HG02840 (cell line): ENCODE measurements around the gene SND1.
A peak's percentile ranks its signal among the peaks of the same experiment; 100 is the strongest.

ENCODE experiments used
- ATAC-seq: cut with Tn5 transposase; IDR thresholded peaks from one replicate; pipeline ENCODE4 v1.9.1; 2021; ENCODE audit warnings: mild to moderate bottlenecking, moderate library complexity, moderate number of reproducible peaks; ENCODE audit not compliant: unreplicated experiment, low FRiP score

SND1 gene

DNA sequence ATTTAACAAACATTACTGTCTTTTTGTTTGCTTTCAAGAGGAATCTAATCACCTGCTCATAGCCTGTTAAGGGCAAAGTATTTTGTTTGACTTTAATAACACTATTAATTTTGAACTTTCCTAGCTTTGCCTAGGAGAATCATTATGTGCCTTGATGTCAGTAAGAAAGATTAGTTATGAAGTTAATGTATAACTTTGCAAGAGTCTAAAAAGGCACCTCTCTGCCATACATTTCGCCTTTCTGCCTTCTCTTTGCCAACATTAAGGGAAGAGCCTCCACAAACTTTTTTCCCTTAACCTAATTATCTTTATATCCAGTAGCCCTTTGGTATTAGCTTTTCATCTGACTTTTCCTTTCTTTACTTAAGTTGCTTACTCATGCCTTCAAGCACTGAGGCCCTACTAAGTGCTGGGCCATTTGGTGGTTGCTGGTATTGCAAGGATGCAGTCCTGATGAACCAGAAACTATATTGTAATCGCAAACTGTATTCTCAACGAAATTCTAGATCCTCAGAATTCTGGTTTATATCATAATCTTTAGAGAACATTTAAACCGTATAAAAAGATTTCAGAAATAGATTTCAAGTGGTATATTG is 108.5 kb downstream of the SND1 start:
- ATAC-seq: no peak

DNA sequence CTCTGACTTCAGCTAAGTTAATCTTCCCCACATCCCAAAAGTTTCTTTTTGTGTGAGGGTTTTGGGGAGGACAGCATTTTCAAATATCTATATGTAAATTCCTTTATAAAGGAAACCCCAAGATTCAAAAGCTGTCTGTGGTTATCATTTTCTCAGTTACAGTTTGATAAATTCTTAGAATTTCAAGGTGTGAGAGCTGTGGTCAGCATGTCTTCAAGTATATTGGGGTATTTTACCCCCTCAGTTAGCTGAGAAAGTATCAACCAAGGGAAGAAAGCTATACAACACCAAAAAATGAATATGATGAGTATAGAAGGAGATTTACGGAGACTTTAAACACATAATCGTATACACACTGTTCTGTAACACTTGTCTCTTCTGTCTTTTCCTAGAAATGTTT is 109.2 kb downstream of the SND1 start:
- no peak for ATAC-seq

- ATAC-seq: no peak
These were observed 112.7 kb downstream of the SND1 start for GRCh38 chr7:127764681-127765080.

- no peak for ATAC-seq
These were observed 113.2 kb downstream of the SND1 start for GRCh38 chr7:127765150-127765549.

DNA sequence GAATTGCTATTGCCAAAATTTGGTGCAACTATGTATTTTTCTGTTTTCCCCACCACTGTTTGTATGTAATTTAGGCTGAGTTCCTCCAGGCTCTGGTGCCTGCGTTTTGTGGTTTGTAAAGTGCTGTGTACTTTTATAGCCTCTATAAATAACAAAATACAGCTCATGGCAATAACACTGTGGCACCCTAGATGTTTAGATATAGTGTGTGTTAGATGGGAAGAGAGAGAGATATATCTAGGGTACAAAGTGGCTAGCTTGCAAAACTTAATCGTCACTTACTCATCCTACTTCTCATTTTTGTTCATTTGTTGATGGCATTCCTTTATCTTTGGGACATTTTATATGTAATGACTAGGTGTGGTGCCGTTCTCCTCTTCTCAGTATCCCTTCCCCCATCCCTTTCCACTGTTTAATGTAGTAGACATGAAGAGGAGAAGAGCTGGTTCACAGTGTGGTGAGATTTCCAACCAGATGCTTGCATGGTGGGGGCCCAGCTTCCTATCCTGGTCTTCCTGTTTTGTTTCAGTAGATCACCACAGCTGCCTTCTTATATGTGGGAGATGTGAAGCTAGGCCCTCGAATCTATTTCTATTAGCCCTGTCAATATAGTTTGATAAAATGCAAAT is 115.0 kb downstream of the SND1 start:
- no peak for ATAC-seq

DNA sequence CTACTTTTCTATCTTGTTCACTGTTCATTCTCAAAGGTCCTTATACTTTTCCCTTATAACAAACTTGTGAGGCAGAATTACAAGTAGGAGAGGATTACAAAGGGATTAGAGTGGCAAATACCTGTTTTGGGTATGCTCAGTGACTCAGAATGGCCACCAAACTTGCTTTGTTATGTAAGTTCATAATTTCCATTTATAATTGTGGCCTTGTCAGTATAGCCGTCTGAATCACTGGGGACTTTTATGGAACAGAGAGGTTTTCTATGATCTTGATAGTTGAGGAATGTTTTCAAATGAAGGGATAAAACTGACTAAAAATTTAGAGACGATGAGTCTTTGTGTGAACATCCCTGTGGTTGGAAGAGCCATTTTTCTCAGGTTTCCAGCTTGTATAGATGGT is 116.2 kb downstream of the SND1 start:
- no peak for ATAC-seq

DNA sequence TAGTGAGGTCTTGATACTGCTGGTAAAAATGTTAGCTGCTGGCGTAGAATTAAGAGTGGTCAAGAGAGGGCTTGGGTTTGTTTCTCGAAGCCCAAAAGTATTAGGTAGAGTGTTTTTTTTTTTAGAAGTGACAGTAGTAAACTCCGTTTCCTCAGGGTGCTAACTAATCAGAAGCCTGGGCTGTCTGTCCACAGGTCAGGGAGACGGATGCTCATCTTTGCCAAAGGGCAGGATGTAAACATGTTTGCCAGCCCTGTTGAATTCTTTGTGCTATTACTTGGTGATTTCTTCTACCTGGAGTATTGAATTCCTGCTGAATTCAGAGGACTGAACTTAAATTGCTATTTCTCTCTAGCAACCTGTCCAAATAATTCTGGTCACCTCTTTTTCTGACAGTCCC is 117.1 kb downstream of the SND1 start:
- no peak for ATAC-seq

DNA sequence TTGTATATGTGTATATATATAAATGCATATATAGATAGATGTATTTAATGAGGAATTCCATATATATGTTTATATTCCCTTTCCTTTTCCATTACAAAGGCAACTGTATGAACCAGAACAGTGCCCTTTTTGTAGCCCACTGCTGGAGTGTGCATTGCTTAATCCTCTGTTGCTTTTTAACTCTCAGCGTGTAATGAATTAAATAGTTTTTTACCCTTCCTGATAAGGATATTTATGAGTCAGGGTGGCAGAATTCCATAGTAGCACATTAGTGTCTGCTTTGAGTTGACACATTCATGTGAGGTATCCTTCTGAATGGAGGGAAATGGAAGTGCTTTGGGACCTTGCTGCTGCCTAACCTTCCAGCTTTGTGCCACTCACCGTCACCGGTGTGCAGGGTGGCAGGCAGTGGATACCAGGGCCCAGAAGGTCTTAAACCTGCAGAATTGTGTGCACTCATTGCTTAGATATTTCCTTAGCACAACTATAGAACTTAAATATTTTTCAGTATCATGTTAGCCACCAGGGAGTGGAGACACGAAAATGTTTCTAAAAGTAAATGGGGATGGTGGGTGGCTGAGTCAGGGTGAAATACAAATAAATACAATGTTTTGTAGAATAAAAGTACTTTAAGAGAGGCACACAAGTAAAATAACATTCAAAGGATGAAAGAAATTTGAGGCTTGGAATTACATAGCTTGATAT is 117.9 kb downstream of the SND1 start:
- ATAC-seq: no peak

DNA sequence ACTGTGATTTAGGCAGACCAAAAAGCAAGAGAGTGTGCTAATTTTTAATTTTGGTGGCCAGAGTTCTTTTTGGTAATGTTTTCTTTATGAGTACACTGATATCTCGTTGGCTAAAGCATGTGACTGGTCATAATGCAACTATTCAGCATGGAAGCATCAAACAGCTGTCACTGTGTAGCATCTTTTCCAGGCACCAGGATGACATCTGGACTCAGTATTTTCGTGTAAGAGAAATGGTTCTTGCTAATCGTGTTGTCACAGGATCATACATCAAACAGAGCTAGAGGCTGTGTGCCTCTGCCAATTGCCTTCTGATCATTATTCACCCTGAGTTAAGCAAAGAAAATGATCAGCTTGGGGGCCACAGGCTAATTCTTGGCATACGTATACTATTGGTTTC is 118.9 kb downstream of the SND1 start:
- no peak for ATAC-seq

GRCh38 chr7:127771707-127772106 is 119.7 kb downstream of the SND1 start:
- ATAC-seq: no peak

DNA sequence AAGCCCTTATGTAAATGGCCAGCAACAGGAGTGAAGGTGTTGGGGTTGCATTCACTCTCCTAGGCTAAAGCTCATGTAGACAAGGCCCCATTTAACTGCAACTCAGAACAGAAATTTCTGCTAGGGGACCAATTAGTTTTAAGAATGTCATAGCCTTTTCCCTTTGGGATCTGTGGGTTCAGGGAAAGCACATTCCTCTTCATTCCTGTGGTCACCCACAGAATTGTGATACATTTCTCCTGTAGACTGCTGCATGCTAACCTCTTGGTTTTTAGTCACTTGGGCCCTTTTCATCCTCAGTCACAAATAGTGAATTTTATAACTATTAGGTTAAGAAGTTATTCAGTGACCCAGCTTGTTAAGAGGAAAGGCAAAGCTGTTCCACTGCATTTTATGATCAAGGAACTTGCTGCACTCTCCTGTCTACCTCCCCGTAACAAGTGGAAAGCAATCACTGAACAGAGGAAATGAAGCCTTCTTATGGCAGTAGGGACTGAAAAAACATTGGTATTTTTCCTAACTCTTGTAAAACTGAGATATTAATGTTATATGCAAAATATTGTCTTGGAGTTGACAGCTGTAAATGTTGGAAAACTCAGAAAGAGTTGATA is 124.9 kb downstream of the SND1 start:
- no peak for ATAC-seq

DNA sequence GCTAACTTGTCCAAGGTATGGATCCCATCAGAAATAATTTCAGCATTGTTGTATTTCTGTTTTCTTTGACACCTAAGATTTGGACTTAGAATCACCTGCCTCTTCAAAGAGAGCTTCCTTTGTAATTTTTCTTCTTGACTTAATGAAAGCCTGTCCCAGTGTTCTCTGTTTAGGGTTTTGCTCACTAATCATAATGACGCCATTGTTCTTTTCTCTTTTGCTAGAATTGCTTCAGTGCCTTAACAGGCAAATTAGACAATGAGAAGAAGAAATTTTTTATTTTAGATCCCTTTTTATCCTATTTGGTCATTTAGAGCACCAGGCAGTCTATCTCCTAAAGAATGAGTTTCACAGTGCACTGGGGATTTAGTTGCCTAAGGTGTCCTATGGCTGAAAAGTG is 128.5 kb downstream of the SND1 start:
- ATAC-seq: no peak

GRCh38 chr7:127781081-127781480 is 129.1 kb downstream of the SND1 start:
- ATAC-seq: no peak

- no peak for ATAC-seq
These were observed 130.1 kb downstream of the SND1 start for GRCh38 chr7:127782075-127782474.

GRCh38 chr7:127782654-127783559 is 130.9 kb downstream of the SND1 start:
- peak; percentile 67 for ATAC-seq

- no peak for ATAC-seq
These were observed 134.2 kb downstream of the SND1 start for GRCh38 chr7:127786184-127786583.

GRCh38 chr7:127789031-127789430 is 137.0 kb downstream of the SND1 start:
- no peak for ATAC-seq

GRCh38 chr7:127791446-127792189 is 139.6 kb downstream of the SND1 start:
- ATAC-seq: no peak

DNA sequence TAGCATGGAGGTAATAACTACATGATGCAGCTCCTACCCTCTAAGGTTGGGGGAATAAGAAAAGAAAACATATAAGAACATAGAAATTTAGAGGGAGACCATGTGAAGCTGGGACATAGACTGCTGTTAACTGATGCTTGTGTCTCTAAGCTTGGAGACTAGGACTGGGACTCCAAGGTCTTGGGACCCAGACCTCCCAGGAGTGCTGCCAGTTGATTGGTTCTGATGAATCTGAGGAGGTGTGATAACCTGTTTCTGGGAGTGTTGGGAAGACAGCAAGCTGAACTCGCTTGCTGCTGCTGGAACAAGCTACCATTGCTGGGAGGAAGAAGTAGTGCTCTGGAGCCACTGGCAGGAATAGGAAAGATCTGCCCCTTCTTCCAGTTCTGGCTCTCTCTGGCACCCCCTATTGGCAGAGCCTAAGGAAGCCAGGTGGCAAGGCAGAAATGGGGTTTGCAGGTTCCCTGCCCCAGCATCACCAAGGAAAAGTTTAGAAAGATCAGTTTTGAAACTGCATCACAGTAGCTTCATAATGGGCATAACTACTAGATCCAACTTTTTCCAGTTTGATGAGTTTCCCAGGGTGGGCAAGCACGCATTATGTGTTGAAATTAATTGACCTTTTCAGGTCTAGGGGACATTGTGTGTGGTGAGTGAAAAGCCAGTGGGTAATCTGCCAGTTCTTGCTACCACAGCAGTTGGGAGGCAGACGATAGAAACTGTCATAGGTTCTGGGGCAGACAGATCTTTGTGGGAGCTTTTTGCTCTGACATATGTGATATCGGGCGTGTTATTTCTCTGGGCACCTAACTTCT is 140.7 kb downstream of the SND1 start:
- no peak for ATAC-seq
